HL-60 (cell line): ENCODE measurements around the gene GID8.

Source experiments
- GABPA ChIP-seq: IDR thresholded peaks from 2 replicates; pipeline ENCODE4 v1.6.1; 2012; ENCODE audit warnings: low read depth
- POLR2AphosphoS5 ChIP-seq: IDR thresholded peaks from 2 replicates; pipeline ENCODE4 v1.6.1; 2012; ENCODE audit warnings: low read depth
- SPI1 ChIP-seq: IDR thresholded peaks from 2 replicates; pipeline ENCODE4 v1.6.1; 2012; ENCODE audit warnings: low read depth, mild to moderate bottlenecking, borderline replicate concordance
- TF ChIP-seq, protein P1 (sequence below): IDR thresholded peaks from one replicate; pipeline ENCODE4 v1.5.1; 2011; ENCODE audit warnings: low read length, control low read depth, inconsistent platforms; ENCODE audit not compliant: insufficient read depth
- TF ChIP-seq, protein P2 (sequence below): IDR thresholded peaks from 2 replicates; pipeline ENCODE4 v1.6.1; 2012; ENCODE audit warnings: low read depth; ENCODE audit not compliant: insufficient replicate concordance

DNA sequence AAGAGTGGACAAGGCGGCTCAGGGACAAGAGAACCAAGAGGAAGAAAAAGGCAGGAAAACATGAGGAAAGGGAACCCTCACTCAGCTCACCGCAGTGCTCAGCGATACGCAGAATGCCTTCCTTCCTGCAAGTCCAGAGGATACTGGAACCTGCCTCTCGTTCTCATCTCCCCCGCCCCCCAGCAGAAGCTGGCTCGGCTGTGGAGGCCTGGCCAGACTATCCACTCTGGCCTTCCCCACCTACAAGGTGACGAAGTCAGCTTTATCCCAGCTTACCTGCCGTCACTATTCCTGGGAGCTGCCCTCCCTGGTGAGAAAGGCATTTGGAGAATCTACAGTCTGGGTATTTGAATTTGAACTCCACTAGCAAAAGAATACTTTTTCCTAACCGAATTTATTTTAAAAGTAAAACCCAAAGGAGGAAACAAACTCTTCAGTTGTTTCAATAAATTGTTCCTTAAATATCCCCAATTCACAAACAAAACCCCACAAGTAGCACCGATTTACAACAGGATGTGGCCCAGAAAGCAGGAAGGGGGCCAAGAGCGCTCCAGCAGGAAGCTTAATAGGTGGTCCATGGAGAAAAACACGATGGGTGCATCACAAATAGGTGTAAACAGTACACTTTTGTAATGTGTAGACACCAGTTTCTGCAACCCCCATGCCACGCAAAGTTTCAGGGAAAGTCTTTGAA lies 9.6 kb upstream of the GID8 start:
- TF ChIP-seq, protein P1, sequence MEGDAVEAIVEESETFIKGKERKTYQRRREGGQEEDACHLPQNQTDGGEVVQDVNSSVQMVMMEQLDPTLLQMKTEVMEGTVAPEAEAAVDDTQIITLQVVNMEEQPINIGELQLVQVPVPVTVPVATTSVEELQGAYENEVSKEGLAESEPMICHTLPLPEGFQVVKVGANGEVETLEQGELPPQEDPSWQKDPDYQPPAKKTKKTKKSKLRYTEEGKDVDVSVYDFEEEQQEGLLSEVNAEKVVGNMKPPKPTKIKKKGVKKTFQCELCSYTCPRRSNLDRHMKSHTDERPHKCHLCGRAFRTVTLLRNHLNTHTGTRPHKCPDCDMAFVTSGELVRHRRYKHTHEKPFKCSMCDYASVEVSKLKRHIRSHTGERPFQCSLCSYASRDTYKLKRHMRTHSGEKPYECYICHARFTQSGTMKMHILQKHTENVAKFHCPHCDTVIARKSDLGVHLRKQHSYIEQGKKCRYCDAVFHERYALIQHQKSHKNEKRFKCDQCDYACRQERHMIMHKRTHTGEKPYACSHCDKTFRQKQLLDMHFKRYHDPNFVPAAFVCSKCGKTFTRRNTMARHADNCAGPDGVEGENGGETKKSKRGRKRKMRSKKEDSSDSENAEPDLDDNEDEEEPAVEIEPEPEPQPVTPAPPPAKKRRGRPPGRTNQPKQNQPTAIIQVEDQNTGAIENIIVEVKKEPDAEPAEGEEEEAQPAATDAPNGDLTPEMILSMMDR = no peak
- no peak for TF ChIP-seq POLR2AphosphoS5
- no peak for TF ChIP-seq SPI1
- TF ChIP-seq, protein P2, sequence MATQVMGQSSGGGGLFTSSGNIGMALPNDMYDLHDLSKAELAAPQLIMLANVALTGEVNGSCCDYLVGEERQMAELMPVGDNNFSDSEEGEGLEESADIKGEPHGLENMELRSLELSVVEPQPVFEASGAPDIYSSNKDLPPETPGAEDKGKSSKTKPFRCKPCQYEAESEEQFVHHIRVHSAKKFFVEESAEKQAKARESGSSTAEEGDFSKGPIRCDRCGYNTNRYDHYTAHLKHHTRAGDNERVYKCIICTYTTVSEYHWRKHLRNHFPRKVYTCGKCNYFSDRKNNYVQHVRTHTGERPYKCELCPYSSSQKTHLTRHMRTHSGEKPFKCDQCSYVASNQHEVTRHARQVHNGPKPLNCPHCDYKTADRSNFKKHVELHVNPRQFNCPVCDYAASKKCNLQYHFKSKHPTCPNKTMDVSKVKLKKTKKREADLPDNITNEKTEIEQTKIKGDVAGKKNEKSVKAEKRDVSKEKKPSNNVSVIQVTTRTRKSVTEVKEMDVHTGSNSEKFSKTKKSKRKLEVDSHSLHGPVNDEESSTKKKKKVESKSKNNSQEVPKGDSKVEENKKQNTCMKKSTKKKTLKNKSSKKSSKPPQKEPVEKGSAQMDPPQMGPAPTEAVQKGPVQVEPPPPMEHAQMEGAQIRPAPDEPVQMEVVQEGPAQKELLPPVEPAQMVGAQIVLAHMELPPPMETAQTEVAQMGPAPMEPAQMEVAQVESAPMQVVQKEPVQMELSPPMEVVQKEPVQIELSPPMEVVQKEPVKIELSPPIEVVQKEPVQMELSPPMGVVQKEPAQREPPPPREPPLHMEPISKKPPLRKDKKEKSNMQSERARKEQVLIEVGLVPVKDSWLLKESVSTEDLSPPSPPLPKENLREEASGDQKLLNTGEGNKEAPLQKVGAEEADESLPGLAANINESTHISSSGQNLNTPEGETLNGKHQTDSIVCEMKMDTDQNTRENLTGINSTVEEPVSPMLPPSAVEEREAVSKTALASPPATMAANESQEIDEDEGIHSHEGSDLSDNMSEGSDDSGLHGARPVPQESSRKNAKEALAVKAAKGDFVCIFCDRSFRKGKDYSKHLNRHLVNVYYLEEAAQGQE = no peak
- TF ChIP-seq GABPA = no peak
